Measurements from ENCODE around the gene HMX1.

GRCh38 chr4:8847764-8848163 lies 23.9 kb downstream of the HMX1 start:
- no peak for TF ChIP-seq POLR2A (IDR thresholded peaks at IDR 0.05; ENCODE audit: extremely low read depth, insufficient read length)
- TF ChIP-seq CTCF (IDR thresholded peaks at IDR 0.05; ENCODE audit: low read depth, low read length): no peak
- TF ChIP-seq, protein P1, sequence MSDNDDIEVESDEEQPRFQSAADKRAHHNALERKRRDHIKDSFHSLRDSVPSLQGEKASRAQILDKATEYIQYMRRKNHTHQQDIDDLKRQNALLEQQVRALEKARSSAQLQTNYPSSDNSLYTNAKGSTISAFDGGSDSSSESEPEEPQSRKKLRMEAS (IDR thresholded peaks at IDR 0.05; ENCODE audit: low read depth, low read length): no peak

Data from NB4 (cell line).